ENCODE results near the gene STK32B.
"Not testable (repeated sequence)": the region's sequence is repeated elsewhere in the genome, so short reads cannot be mapped to it uniquely, and the experiment has no call there.

Gene STK32B

GRCh38 chr4:5143306-5143861 lies 92.1 kb downstream of the STK32B start:
- in situ Hi-C loops (cut with MboI; ENCODE audit: low pct_unique_long_range_greater_than_20kb, low sequenced_read_pairs): no loop called here
- DNase-seq: peak; percentile 8

GRCh38 chr4:5143940-5144339 lies 92.7 kb downstream of the STK32B start:
- in situ Hi-C loops (cut with MboI; ENCODE audit: low pct_unique_long_range_greater_than_20kb, low sequenced_read_pairs): no loop called here
- no peak for DNase-seq

- no peak for DNase-seq
- in situ Hi-C loops (cut with MboI; ENCODE audit: low pct_unique_long_range_greater_than_20kb, low sequenced_read_pairs): no loop called here
These were observed 93.1 kb downstream of the STK32B start for GRCh38 chr4:5144384-5144783.

GRCh38 chr4:5146248-5146647 lies 95.0 kb downstream of the STK32B start:
- in situ Hi-C loops (cut with MboI; ENCODE audit: low pct_unique_long_range_greater_than_20kb, low sequenced_read_pairs): no loop called here
- no peak for DNase-seq

GRCh38 chr4:5152521-5152920 lies 101.2 kb downstream of the STK32B start:
- in situ Hi-C loops (cut with MboI; ENCODE audit: low pct_unique_long_range_greater_than_20kb, low sequenced_read_pairs): no loop called here
- DNase-seq: no peak

- in situ Hi-C loops (cut with MboI; ENCODE audit: low pct_unique_long_range_greater_than_20kb, low sequenced_read_pairs): no loop called here
- DNase-seq: no peak
These were observed 105.4 kb downstream of the STK32B start for GRCh38 chr4:5156682-5157081.

- DNase-seq: no peak
These were observed 106.8 kb downstream of the STK32B start for GRCh38 chr4:5157791-5158770.

GRCh38 chr4:5158825-5159224 lies 107.5 kb downstream of the STK32B start:
- in situ Hi-C loops (cut with MboI; ENCODE audit: low pct_unique_long_range_greater_than_20kb, low sequenced_read_pairs): no loop called here

More at GRCh38 chr4:5157791-5158770, 106.8 kb downstream of the STK32B start:
- in situ Hi-C loops (cut with MboI; ENCODE audit: low pct_unique_long_range_greater_than_20kb, low sequenced_read_pairs): no loop called here

GRCh38 chr4:5160668-5161067 lies 109.4 kb downstream of the STK32B start:
- in situ Hi-C loops (cut with MboI; ENCODE audit: low pct_unique_long_range_greater_than_20kb, low sequenced_read_pairs): no loop called here

More at GRCh38 chr4:5158825-5159224, 107.5 kb downstream of the STK32B start:
- no peak for DNase-seq

GRCh38 chr4:5162909-5163508 lies 111.7 kb downstream of the STK32B start:
- DNase-seq: no peak
- in situ Hi-C loops (cut with MboI; ENCODE audit: low pct_unique_long_range_greater_than_20kb, low sequenced_read_pairs): no loop called here

More at GRCh38 chr4:5160668-5161067, 109.4 kb downstream of the STK32B start:
- DNase-seq: no peak

- no peak for DNase-seq
- in situ Hi-C loops (cut with MboI; ENCODE audit: low pct_unique_long_range_greater_than_20kb, low sequenced_read_pairs): no loop called here
These were observed 113.1 kb downstream of the STK32B start for GRCh38 chr4:5164221-5164912.

- in situ Hi-C loops (cut with MboI; ENCODE audit: low pct_unique_long_range_greater_than_20kb, low sequenced_read_pairs): no loop called here
- DNase-seq: peak; percentile 69
These were observed 114.4 kb downstream of the STK32B start for GRCh38 chr4:5165420-5166369.

GRCh38 chr4:5166377-5166776 lies 115.1 kb downstream of the STK32B start:
- in situ Hi-C loops (cut with MboI; ENCODE audit: low pct_unique_long_range_greater_than_20kb, low sequenced_read_pairs): no loop called here
- DNase-seq: no peak

GRCh38 chr4:5168891-5169290 lies 117.6 kb downstream of the STK32B start:
- in situ Hi-C loops (cut with MboI; ENCODE audit: low pct_unique_long_range_greater_than_20kb, low sequenced_read_pairs): no loop called here
- no peak for DNase-seq

GRCh38 chr4:5175836-5176235 lies 124.6 kb downstream of the STK32B start:
- in situ Hi-C loops (cut with MboI; ENCODE audit: low pct_unique_long_range_greater_than_20kb, low sequenced_read_pairs); DNase-seq: not testable (repeated sequence)

GRCh38 chr4:5184606-5185005 lies 133.3 kb downstream of the STK32B start:
- in situ Hi-C loops (cut with MboI; ENCODE audit: low pct_unique_long_range_greater_than_20kb, low sequenced_read_pairs): no loop called here
- no peak for DNase-seq

- no peak for DNase-seq
- in situ Hi-C loops (cut with MboI; ENCODE audit: low pct_unique_long_range_greater_than_20kb, low sequenced_read_pairs): no loop called here
These were observed 134.3 kb downstream of the STK32B start for GRCh38 chr4:5185551-5185950.

- in situ Hi-C loops (cut with MboI; ENCODE audit: low pct_unique_long_range_greater_than_20kb, low sequenced_read_pairs): no loop called here
- no peak for DNase-seq
These were observed 135.2 kb downstream of the STK32B start for GRCh38 chr4:5186271-5187064.

All from KBM-7 (cell line).